ENCODE data around the gene TENM4.

Gene TENM4

DNA sequence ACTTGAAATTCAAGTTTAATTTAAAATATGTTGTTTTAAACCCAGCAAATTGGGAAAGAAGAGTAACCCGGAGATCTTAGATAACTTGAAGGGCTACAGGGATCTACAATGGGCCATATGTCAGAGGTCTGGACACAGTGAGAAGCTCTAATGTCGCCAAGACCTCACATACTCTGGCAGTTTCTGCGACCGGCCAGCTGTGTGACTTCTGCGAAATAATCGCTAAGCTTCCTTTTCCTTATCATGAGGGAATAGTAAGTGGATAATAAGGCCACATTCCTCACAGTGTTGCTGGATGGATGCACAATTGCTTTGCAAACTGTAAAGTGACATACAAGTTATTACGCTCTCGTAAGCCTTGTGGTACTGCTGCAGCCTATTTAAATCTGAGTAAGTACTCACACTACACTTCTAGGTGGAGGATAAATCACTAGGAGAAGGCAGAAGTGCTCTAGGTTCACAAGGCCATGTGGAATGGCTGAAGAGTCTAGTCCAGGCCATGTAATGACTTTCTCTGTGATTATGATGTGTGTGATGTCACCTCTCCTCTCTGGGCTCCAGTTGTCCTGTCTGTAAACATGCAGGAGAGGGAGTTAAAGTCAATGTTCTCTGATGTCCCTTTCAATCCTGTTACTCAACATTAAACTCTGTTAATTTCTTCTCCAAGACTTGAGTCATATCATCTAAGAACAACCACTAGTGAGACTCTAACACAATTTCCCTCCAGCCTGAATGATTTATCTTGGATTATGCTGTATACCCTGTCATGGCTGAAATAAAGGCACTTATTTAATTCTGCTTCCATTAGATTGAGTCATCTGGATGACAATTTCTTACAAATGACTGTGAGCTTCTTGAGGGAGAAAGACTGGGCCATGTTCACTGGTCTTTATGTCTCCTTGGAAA lies 673.5 kb downstream of the TENM4 start:
- TF ChIP-seq CTCF (IDR thresholded peaks at IDR 0.05; ENCODE audit: low read depth, low read length, missing control alignments): no peak
- Histone ChIP-seq H3K27ac (no peak overlapping the region), H3K36me3 (replicated peaks) (no peaks in the 10 kb centered on the region), H3K4me3 (ENCODE audit: low read depth, low read length) (no peak overlapping the region), H3K27me3 (replicated peaks) (no peaks in the 10 kb centered on the region)
- in situ Hi-C loops (cut with HindIII; ENCODE audit: low pct_ligation_motif_present, low sequenced_read_pairs): no loop called here
- DNase-seq: no peak

DNA sequence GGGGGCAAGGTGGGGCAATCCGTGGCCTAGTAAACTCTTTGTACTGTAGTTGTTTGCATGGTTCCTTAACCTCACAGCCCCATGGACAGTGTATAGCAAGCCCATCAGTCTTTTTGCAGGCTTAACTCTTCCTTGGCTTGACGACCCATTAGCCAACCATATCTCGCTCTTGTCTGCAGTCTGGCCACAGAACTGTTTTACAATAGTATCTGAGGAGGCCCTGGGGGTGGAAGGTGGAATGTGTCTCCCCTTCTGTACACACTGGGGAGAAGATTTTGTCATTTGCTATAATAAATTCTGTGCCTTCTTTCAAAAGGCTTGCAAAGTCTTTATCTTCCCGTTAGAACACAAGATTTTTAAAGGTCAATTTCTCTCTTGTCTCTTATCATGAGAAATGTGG lies 675.9 kb downstream of the TENM4 start:
- no peak for TF ChIP-seq CTCF (IDR thresholded peaks at IDR 0.05; ENCODE audit: low read depth, low read length, missing control alignments)
- Histone ChIP-seq H3K4me3 (ENCODE audit: low read depth, low read length) (no peak overlapping the region), H3K27ac (no peak overlapping the region), H3K36me3 (replicated peaks) (no peaks in the 10 kb centered on the region), H3K27me3 (replicated peaks) (no peaks in the 10 kb centered on the region)
- in situ Hi-C loops (cut with HindIII; ENCODE audit: low pct_ligation_motif_present, low sequenced_read_pairs): no loop called here
- no peak for DNase-seq

GRCh38 chr11:78763664-78764063 lies 677.2 kb downstream of the TENM4 start:
- Histone ChIP-seq H3K36me3 (replicated peaks) (no peaks in the 10 kb centered on the region), H3K4me3 (ENCODE audit: low read depth, low read length) (no peak overlapping the region), H3K27ac (no peak overlapping the region), H3K27me3 (replicated peaks) (no peaks in the 10 kb centered on the region)
- no peak for TF ChIP-seq CTCF (IDR thresholded peaks at IDR 0.05; ENCODE audit: low read depth, low read length, missing control alignments)
- in situ Hi-C loops (cut with HindIII; ENCODE audit: low pct_ligation_motif_present, low sequenced_read_pairs): no loop called here
- DNase-seq: no peak

- Histone ChIP-seq H3K27me3 (replicated peaks) (no peaks in the 10 kb centered on the region), H3K36me3 (replicated peaks) (no peaks in the 10 kb centered on the region), H3K27ac (no peak overlapping the region), H3K4me3 (ENCODE audit: low read depth, low read length) (no peak overlapping the region)
- in situ Hi-C loops (cut with HindIII; ENCODE audit: low pct_ligation_motif_present, low sequenced_read_pairs): no loop called here
- no peak for TF ChIP-seq CTCF (IDR thresholded peaks at IDR 0.05; ENCODE audit: low read depth, low read length, missing control alignments)
- DNase-seq: no peak
Observed at GRCh38 chr11:78762105-78762504, 678.7 kb downstream of the TENM4 start.

DNA sequence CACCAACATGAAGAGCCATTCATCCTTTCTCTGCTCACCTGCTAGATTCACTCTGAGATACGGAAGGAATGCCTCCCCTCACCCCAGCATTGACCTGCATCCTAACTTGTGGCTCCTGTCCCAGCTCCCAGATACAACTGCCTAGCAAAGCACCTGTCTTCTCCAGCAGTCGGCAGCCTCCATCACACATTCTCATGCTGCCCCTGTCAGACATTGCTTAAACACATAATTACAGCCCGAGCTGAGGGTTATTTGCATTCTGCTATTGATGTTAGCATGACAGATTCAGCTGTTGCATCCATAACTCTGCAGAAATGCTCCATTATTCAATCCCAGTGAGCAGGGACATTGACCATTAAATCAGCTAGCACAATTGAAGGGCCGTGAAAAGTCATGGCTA lies 681.8 kb downstream of the TENM4 start:
- DNase-seq: no peak
- Histone ChIP-seq H3K36me3 (replicated peaks) (no peaks in the 10 kb centered on the region), H3K27me3 (replicated peaks) (no peaks in the 10 kb centered on the region), H3K4me3 (ENCODE audit: low read depth, low read length) (no peak overlapping the region), H3K27ac (no peak overlapping the region)
- in situ Hi-C loops (cut with HindIII; ENCODE audit: low pct_ligation_motif_present, low sequenced_read_pairs): no loop called here
- TF ChIP-seq CTCF (IDR thresholded peaks at IDR 0.05; ENCODE audit: low read depth, low read length, missing control alignments): no peak

- in situ Hi-C loops (cut with HindIII; ENCODE audit: low pct_ligation_motif_present, low sequenced_read_pairs): no loop called here
- no peak overlapping the region for H3K27ac ChIP-seq
- H3K36me3 ChIP-seq (replicated peaks): no peaks in the 10 kb centered on the region
- H3K27me3 ChIP-seq (replicated peaks): no peaks in the 10 kb centered on the region
- no peak for TF ChIP-seq CTCF (IDR thresholded peaks at IDR 0.05; ENCODE audit: low read depth, low read length, missing control alignments)
- H3K4me3 ChIP-seq (ENCODE audit: low read depth, low read length): no peak overlapping the region
- no peak for DNase-seq
Observed at GRCh38 chr11:78753297-78753696, 687.5 kb downstream of the TENM4 start.

Measured in brain microvascular endothelial cell (primary cell).